GM21367 (cell line): ENCODE results near the gene TDRD10.
"Not testable (repeated sequence)": the region's sequence is repeated elsewhere in the genome, so short reads cannot be mapped to it uniquely, and the experiment has no call there.

Source experiments
- ATAC-seq: cut with Tn5 transposase; IDR thresholded peaks from one replicate; pipeline ENCODE4 v1.9.1; 2021; ENCODE audit not compliant: unreplicated experiment

The TDRD10 gene

DNA sequence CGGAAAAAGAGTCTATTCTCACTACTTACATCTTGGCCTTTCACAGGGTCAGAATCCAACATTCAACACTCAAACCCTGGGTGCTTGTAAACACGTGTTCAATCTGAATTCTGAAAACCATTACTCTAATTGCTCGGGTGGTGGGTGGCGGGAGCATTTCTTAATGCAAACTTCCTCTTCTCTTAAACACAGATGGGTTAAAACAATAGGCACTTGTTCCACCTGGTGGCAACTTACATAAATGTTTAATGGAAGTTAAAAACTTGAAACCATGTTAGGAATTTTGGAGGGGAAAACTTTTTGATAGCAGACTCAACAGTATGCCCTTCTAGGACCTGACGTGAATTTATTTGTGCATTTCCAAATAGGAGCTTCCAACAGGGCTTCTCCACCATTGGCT lies 23.4 kb upstream of the TDRD10 start:
- ATAC-seq: no peak

DNA sequence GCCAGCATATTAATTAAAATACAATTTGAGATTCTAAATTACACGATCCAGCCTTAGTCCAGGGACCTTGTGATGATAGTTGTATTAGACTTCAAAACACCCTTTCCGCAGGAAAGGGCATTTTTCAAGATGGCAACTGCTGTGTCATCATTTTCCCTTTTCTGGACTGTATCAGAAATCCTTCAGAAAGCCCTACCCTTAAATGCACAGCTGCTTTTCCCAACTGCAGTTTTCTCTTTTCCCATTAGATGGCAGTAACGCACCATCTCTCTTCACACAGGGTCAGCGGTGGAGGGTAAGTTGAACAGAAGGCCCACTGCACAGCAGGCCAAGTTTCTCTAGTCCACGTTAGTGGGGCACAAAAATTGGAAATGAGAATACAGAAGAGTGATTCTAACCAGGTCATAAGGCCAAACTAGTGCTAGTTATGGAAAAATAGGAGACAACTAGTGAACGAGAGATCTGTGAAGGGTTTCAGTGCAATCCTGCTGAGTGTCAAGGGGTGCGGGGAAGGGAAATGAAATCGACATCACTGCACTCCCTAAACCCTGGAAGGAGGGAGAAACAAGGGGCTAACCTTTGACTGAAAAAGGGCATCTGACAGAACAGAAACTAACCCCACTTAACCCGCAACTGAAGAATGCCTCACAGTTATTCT lies 22.1 kb upstream of the TDRD10 start:
- no peak for ATAC-seq

DNA sequence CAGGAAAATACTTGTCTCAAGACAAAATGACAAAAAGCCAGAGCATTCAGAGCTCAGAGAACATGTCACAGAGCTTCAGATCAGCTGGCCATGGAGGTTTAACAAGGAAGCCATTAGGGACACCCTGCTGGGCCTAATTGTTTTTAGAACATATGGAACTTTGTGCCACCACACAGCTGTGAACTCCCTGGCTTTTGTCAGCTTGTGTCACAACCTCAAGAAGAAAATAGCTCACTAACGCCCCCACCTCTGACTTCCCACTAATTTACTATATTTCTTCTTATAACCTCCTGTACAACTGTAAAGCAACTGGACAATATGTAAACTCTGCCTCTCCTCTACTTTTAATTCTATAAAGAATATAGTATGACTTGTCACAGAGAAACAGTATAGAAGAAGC lies 21.0 kb upstream of the TDRD10 start:
- ATAC-seq: no peak

DNA sequence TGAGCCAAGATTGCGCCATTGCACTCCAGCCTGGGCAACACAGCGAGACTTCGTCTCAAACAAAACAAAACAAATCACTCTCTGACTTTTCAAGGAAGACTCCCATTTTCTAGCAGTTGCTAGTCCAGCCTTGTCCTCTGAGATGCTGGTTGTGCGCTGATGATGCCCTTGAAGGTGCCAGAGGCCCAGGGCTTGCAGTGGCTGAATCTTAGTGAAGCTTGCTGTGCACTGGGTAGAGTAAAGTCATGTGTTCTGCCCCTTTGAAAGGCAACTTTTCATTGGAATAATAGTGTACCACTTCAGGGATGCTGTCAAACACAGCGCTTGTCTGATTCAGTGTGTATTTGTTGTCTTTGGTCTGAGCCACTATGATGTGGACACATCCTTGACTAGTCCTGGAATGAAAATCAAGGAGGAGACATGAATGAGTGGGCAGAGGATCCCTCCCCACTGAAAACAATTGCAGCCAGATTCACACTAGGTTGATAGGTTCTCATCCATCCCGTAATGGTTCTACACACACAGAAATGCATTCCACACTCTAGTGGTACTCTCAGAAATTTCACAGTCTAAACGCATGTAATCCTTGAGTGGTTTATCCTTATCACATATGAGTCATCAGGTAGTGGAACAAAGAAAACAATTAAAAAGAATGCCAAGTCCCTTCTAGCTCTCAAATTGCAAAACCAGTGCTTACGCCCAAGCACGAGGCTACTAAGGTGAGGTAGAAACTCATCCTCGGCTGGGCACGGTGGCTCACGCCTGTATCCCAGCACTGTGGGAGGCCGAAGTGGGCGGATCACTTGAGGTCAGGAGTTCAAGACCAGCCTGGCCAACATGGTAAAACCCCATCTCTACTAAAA lies 17.8 kb upstream of the TDRD10 start:
- ATAC-seq: no peak

DNA sequence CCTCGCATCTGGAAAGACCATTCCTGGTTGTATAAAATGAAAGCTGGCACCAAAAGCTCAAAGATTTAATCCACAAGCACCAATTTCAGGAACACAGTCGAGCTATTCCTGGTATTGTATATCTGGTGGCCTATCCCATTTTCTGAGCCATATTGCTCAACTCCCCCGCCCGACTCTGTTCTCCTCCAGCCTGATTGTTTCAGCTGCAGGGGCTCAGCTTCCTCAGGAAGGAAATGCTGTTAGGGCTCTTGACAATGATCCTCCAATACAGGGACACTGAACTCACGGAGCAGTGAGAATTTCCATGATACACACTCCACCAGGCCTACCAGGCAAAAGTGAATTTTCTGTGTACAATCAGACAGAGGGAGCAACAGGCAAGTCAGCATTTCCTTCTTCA lies 16.9 kb upstream of the TDRD10 start:
- ATAC-seq: no peak

DNA sequence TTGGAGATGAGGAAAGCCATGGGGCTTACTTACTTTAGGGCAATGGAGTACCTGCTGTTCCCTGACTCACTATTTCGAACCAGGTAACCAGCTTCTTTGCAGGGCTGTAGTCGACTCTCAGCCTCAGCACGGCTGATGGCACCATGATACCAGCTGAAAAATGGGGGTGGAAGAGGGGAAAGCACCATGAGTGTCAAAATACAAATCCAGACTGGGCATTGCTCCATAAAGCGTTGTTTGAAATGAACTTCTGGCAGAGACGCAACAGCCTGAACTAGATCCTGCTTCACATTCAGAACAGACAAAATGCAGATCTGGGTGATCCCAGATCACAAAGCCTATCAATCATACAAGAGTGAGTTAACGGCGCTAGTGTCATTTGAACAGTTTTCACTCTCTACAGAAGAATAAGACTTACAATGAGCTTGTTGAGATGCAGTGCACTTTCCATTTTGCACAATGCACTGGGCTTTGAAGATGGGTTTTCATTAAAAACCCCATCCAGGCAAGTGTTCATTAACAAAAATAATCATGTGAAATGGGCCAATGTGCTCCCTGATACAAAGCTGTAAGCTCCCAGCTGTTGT lies 16.0 kb upstream of the TDRD10 start:
- ATAC-seq: no peak

DNA sequence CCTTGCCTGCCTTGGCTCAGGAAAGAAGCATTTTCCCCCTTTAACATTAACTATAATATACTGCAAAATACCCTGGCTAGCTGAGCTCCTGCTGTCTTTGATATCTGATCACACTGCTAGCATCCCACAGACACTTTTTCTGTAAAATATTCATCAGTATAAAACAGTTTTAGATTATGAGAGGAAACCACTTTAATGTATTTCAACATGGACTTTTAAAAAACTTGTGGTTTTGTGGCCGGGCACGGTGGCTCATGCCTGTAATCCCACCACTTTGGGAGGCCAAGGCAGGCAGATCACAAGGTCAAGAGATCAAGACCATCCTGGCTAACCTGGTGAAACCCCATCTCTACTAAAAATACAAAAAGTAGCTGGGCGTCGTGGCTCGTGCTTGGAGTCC lies 15.3 kb upstream of the TDRD10 start:
- ATAC-seq: not testable (repeated sequence)

DNA sequence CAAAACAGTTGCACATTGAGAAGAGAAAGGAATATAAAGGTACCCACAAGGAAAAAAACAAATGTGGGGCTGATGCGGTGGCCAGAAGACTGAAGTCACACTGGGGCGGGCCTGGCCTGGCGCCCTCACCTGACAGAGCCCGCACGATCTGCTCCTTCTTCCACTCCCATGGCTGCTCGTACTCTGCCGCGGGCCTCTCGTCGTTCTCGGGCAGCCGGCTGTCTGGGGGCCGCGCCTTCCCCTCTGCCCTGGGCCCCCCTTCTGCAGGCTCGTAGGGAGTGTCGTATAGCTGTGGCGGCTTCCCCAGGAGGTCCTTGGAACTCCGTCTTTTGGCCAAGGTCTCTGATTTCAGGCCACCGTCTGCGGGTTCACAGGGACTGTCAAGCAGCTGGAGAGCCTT lies 13.1 kb upstream of the TDRD10 start:
- ATAC-seq: no peak

DNA sequence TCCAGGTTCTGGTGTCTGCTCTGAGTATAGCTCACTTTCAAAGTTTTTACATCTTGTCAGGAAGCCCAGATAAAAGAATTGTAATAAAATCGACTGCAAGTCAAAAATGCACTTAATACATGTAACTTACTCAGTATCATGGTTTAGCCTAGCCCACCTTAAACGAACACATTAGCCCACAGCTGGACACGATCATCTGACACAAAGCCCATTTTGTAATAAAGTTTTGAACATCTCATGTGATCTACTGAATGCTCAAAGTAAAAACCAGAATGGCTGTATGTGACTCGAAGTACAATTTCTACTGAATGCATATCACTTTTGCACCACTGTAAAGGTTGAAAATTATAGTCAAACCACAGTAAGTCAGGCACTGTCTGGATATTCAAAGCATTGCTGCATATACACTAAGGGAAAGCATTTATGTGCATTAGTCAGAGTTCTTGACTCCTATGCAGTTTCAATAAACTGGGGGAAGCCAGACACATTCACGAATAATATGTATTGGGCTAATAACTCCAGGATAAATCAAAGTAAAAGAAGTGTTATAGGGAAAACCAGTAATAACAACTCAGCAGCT lies 12.2 kb upstream of the TDRD10 start:
- no peak for ATAC-seq

DNA sequence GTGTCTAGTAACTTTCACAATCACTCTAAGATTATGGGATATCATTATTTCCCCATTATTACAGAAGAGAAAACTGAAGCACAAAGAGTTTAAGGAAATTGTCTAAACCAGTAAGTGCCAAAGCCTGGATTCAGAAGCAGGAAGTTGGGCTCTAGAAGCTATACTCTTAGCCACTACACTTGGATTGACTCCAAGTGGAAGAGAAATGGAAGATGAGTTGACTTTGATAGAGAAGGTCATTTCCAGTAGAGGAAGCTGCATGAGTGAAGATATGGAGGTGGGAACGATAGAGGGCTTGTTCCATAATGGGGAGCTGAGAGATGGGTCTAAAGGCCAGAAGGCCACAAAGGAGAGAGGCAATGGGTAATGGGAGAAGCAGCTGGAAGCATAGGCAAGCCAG lies 11.7 kb upstream of the TDRD10 start:
- no peak for ATAC-seq

DNA sequence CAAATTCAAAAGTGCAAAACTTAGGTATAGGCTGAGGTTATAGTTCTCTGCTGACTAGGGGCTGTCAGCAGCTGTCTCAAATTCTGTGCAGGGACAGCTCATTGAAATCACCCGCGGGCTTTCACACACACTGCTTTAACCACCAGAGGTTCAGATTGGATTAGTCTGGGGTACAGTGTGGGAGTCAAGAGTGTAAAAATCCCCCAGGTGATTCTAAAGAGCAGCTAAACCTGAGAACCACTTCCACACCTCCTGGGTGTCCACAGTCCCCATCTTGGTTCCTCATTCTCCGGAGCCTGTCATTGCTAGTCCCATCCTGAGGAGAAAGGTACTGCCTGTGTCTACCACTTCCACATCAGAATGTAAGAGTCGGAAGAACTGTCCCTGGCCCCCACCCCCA lies 9.9 kb upstream of the TDRD10 start:
- no peak for ATAC-seq

DNA sequence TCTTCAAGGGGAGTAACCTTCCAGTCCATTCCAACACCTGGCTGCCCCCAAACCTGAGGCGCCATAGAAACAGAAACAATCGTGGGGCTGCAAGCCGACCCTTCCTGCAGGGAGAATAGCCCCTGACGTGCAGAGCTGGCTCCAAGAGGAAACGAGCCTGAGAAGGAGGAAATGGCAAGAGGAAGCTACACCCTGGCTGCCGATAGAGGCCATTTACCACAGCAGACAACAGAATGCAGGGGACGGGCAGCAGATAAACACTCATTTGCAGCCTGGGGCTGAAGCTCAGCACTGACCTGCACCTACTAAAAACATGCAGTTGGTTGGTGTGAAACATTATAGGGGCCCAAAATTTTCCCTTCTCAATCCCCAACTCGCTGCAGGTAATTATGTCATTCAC lies 8.7 kb upstream of the TDRD10 start:
- ATAC-seq: no peak

DNA sequence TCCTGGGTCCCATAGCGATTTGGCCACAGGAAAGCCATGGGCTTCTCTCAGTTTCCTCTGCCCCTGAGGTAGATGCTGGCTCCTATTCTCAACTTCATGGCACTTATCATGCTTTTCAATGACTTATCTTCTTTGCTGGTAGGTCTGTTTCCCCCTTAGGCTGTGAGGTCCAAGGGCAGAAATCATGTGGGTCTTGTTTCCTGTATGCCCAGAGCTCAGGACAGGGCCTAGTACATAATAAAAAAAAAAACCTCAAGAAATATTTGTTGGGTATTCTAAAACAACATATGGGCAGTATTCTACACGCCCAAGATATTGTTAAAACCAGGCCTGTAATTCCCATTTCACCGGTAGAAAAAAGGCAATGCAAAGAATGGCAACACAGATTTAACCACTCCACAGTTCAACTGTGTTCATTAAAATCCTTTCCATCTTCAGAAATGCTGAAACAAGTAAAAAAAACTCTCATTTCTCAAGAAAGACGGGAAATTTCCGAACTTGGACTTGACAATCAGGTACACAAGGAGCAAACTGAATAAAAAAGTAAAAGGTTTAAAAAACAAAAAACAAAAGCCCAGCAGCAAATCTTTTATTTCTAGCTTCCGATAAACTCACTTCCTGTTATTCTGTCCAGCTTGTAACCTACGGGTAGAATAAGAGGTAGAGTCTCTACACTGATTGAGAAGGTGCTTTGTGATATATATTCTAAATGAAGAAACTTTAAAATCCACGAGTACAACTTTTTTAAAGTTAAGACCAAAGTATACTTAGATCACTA lies 6.3 kb upstream of the TDRD10 start:
- no peak for ATAC-seq

DNA sequence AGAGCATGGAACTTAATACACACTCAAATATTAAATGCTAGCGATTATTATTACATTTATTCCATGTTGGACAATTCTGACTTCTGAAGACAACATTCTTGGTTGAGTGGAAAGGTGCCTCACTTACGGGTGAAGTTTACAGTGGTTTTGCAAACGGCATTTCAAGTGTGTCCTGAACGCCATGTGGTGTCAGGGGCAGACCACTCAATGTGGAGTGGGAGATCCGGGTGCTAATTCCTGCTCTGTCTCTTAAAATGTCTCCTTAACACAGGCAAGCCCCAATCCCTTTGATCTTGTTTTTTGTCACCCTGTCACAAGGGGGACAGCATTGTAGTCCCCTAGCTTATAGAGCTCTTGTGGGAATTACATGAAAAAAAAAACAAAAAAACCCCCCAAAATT lies 5.6 kb upstream of the TDRD10 start:
- ATAC-seq: no peak

DNA sequence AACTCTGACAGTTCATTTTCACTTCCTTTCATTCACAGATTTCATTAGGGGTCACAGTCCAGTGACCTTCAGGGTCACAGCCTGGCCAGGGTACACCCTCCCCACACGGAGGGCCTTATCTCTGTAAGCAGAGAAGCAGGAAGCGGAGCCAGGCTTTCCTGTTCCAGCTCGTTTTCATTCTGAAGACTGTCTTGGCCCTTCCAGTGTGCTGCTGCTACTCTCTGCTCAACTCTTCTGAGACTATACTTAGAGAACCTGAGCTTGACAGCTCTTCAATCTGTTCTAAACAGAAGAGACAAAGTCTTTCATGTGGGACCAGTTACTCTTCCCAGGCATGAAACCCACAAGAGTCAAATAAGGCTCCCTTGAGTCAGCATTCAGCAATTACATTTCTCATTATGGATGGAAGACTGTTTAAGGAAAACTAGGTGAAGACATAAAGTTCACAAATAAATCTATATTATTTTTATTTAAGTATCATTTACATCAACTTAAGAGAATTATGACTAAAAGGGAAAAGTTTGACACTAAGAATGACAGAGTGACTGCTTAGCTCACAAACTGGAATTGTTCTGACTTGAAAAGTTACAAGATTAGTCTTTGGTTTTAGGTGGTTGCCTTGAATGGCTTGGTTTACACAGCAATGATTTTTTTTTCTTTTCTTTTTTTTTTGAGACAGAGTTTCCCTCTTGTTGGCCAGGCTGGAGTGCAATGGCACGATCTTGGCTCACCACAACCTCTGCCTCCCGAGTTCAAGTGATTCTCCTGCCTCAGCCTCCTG lies 4.8 kb upstream of the TDRD10 start:
- ATAC-seq: no peak

DNA sequence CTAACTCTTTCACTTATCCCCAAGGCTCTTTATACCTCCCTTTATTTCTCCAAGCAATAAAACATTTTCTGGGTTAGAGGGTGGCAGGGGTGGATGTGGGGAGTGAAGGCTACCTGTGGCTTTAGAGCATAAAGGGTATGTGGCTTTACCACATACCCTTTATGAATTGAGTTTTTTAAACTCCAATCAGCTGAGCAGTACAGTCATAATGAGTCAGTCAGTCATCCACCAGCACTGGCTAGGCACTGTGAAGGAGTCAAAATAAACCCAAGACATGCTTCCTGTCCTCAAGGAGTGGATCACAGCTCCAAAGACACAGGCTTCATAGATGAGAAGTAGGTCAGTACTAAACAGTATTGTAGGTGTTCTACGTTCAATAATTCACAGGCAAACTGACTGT lies 2.6 kb upstream of the TDRD10 start:
- ATAC-seq: no peak

DNA sequence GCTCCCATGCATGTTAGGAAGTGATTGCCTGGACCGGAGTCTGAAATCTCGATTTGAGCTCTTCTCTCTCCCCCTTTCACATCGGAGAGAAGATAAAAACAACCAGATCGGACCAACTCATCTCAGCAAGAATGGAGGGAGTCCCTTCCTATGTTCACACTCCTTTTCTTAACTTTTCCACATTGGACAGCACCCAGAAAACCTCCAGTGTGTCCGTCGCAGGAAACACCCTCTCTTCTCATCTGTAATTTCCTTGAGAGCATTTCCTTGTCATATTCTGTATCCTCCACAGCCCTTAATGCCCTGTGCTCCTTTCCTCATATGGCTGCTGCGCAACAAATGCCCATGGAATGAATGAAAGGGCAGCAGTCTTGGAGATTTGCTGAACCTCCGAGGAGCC lies 1.5 kb upstream of the TDRD10 start:
- no peak for ATAC-seq

DNA sequence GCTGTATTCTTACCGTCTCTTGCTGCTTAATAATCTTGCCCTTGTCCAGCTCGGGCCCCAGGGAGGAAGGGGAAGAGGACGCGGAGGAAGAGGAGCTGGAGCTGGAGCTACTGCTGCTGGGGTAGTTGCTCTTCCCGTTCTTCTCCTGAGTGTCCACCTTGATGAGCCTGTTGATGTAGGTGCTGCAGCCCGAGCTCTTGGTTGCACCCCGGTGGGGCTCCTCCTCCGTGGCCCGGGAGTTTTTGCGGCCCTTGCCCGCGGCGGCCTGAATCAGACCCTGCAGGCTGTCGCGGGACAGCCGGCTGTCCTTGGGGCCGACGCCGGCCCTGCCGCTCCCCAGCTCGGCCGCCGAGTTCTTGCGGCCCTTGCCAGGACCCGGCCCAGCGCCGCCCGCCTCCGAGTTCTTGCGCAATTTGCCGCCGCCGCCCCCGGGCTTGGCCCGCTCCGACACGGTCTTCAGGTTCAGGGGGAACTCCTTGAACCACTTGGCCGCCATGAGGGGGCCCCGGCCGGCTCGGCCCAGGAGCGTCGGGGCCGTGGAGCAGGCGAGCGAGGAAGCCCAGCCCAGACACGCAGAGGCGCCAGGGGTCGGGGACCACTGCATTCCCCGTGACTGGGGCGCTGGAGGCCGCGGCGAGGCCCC lies 475 bp upstream of the TDRD10 start:
- no peak for ATAC-seq

DNA sequence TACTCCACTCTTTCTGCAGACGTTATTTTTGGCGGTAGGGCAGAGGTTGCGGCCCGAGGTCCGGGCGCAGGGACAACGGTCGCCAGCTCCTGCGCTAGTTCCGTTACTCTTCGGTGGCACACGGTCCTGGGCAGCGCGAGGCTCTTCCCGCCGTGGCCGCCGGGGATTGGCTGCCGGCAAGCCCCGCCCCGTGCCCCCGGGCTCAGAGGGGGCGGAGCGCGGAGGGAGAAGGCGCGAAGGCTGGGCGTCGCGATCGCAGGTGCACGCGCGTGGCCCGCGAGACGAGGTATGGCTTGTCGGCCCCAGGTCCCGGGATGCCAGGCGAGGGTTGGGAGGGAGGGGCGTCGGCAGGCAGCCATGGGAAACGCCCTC lies 711 bp downstream of the TDRD10 start:
- no peak for ATAC-seq

DNA sequence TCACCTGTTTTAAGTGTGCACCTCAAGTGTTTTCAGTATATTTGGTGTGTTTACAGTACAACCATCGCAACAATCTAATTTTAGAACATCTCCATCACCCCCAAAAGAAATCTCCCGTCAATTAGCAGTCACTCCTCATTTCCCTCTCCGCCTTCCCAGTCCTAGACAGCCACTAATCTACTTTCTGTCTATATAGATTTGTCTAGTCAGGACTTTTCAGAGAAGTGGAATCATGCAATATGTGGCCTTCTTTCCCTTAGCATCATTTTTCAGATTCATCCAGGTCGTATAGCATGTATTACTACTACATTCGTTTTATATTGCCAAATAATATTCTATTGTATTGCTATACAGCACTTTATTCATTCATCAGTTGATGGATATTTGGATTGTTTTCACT lies 1.9 kb downstream of the TDRD10 start:
- ATAC-seq: no peak
